GM12865 (cell line): ENCODE data around the gene RAB9A.

Source experiments
- DNase-seq: peaks from one replicate; pipeline ENCODE4 v3.0.0; 2010; ENCODE audit warnings: low read depth
- H3K4me3 ChIP-seq: 2 replicates; pipeline ENCODE4 v1.5.1; 2011; ENCODE audit warnings: mild to moderate bottlenecking, low read depth, low read length, control low read depth
- CTCF ChIP-seq: IDR thresholded peaks from 2 replicates; pipeline ENCODE4 v1.5.1; 2011; ENCODE audit warnings: low read length, control low read depth, low read depth, inconsistent platforms; ENCODE audit not compliant: insufficient read depth; ENCODE audit errors: missing control alignments

Gene RAB9A

GRCh38 chrX:13699183-13699826, 10.4 kb downstream of the RAB9A start:
- DNase-seq = peak; percentile 49
- TF ChIP-seq CTCF = no peak
- H3K4me3 ChIP-seq = peak overlapping the region; percentile 20; the same call in 1 of the 2 replicates

- no peak overlapping the region for H3K4me3 ChIP-seq
- DNase-seq = no peak
- TF ChIP-seq CTCF = no peak
These were observed 11.5 kb downstream of the RAB9A start for GRCh38 chrX:13700380-13700779.

GRCh38 chrX:13702111-13702789, 13.3 kb downstream of the RAB9A start:
- H3K4me3 ChIP-seq = no peak overlapping the region
- DNase-seq = no peak
- no peak for TF ChIP-seq CTCF

GRCh38 chrX:13703135-13703534, 14.2 kb downstream of the RAB9A start:
- no peak for TF ChIP-seq CTCF
- DNase-seq = no peak
- no peak overlapping the region for H3K4me3 ChIP-seq

GRCh38 chrX:13703589-13703988, 14.7 kb downstream of the RAB9A start:
- no peak for TF ChIP-seq CTCF
- no peak for DNase-seq
- no peak overlapping the region for H3K4me3 ChIP-seq

GRCh38 chrX:13711141-13711540, 22.2 kb downstream of the RAB9A start:
- no peak overlapping the region for H3K4me3 ChIP-seq
- TF ChIP-seq CTCF = no peak
- no peak for DNase-seq
